ENCODE data around the gene DPYD. TPM values are rescaled to one million over a fixed set of nuclear protein-coding genes. Genes with fewer than 3 reads are reported as not detected.
"Not testable (repeated sequence)": the region's sequence is repeated elsewhere in the genome, so short reads cannot be mapped to it uniquely, and the experiment has no call there.

The DPYD gene
- total RNA-seq, 1 experiment from 2014 or later, result 12.8 TPM

GRCh38 chr1:97243973-97244560, 676.8 kb downstream of the DPYD start:
- ChIA-PET POLR2A (ENCODE audit: unreplicated experiment) (no interaction called here), CTCF (interaction anchor here (0.6 to 0.7 kb wide), 6 partner anchors 112 to 570 kb away, joined by 3 to 9 read pairs (median 3); no protein-coding TSS in a partner anchor)
- no peaks in the 10 kb centered on the region for H4K20me1 ChIP-seq (ENCODE audit: low read length)
- H3K27me3 ChIP-seq (ENCODE audit: low read length), result no peaks in the 10 kb centered on the region
- TF ChIP-seq EZH2phosphoT487 (IDR thresholded peaks at IDR 0.05; ENCODE audit: borderline replicate concordance, low read length), result no peak
- TF ChIP-seq CTCF (conservative IDR thresholded peaks at IDR 0.05; ENCODE audit: low read depth, low read length), result peak; percentile 79
- TF ChIP-seq EZH2 (IDR thresholded peaks at IDR 0.05; ENCODE audit: low read length, unreplicated experiment), result no peak
- no peak overlapping the region for H3K27ac ChIP-seq (ENCODE audit: low read length)
- intact Hi-C loops (cut with micrococcal nuclease), result loop anchor here (2.0 to 10.0 kb wide), 4 partner anchors 191 to 581 kb away; no protein-coding TSS in a partner anchor
- DNase-seq, result peak; percentile 49
- H3K9me2 ChIP-seq (replicated peaks; ENCODE audit: low read length), result no peaks in the 10 kb centered on the region
- no peaks in the 10 kb centered on the region for H3K4me1 ChIP-seq (ENCODE audit: insufficient read depth, low read length)
- no peak overlapping the region for H3K9ac ChIP-seq (ENCODE audit: low read length)
- H3K4me3 ChIP-seq (ENCODE audit: low read length), result no peak overlapping the region
- H3K9me3 ChIP-seq (ENCODE audit: low read length), result no peaks in the 10 kb centered on the region
- H3F3A ChIP-seq (ENCODE audit: low read length, unreplicated experiment), result no peaks in the 10 kb centered on the region
- no peak for ATAC-seq
- no peak overlapping the region for H3K4me2 ChIP-seq (ENCODE audit: low read length)
- no peaks in the 10 kb centered on the region for H3K79me2 ChIP-seq (ENCODE audit: low read length)
- no TSS peak for BruUV-seq (replicated peaks)
- H2AFZ ChIP-seq (ENCODE audit: low read length), result no peak overlapping the region
- no peaks in the 10 kb centered on the region for H3K36me3 ChIP-seq (ENCODE audit: low read depth, low read length)

DNA sequence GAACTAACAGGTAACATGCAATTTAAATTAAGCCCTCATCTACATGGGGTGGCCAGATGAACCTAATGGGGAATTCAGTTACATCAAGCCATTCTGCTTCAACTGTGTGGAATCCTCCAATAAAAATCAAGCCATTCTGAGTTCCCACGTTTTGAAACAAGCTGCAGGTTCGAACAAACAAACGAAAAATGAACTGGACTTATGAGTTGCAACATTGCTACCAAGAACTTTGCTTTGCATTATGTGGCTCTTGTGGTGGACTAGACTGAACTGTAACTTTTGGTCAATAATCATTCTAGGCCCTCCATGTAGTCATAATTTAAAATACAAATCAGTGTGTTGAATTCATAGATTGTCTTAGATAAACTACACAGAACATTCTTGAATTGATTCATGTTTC, 682.0 kb downstream of the DPYD start:
- POLR2A ChIA-PET (ENCODE audit: unreplicated experiment), result no interaction called here
- H3K9me2 ChIP-seq (replicated peaks; ENCODE audit: low read length), result no peaks in the 10 kb centered on the region
- no peak overlapping the region for H3K4me2 ChIP-seq (ENCODE audit: low read length)
- H3K36me3 ChIP-seq (ENCODE audit: low read depth, low read length), result no peaks in the 10 kb centered on the region
- TF ChIP-seq CTCF (conservative IDR thresholded peaks at IDR 0.05; ENCODE audit: low read depth, low read length), result no peak
- TF ChIP-seq EZH2 (IDR thresholded peaks at IDR 0.05; ENCODE audit: low read length, unreplicated experiment), result no peak
- TF ChIP-seq EZH2phosphoT487 (IDR thresholded peaks at IDR 0.05; ENCODE audit: borderline replicate concordance, low read length), result no peak
- H3K9ac ChIP-seq (ENCODE audit: low read length), result no peak overlapping the region
- intact Hi-C loops (cut with micrococcal nuclease), result no loop called here
- H3F3A ChIP-seq (ENCODE audit: low read length, unreplicated experiment), result no peaks in the 10 kb centered on the region
- no peak overlapping the region for H2AFZ ChIP-seq (ENCODE audit: low read length)
- H3K4me1 ChIP-seq (ENCODE audit: insufficient read depth, low read length), result no peaks in the 10 kb centered on the region
- no peaks in the 10 kb centered on the region for H4K20me1 ChIP-seq (ENCODE audit: low read length)
- DNase-seq (no peak), ATAC-seq (no peak)
- H3K27ac ChIP-seq (ENCODE audit: low read length), result no peak overlapping the region
- CTCF ChIA-PET, result no interaction called here
- no peaks in the 10 kb centered on the region for H3K79me2 ChIP-seq (ENCODE audit: low read length)
- H3K4me3 ChIP-seq (ENCODE audit: low read length), result no peak overlapping the region
- no TSS peak for BruUV-seq (replicated peaks)
- H3K27me3 ChIP-seq (ENCODE audit: low read length), result no peaks in the 10 kb centered on the region
- no peaks in the 10 kb centered on the region for H3K9me3 ChIP-seq (ENCODE audit: low read length)

DNA sequence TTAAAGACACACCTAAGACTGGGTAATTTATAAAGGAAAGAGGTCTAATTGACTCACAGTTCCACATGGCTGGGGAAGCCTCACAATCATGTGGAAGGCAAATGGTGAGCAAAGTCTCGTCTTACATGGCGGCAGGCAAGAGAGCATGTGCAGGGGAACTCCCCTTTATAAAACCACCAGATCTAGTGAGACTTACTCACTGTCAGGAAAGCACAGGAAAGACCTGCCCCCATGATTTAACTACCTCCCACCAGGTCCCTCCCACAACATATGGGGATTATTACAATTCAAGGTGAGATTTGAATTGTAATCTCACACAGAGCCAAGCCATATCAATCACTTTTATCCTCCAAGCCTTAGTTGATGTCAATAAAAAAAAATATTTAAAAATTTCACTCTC, 689.5 kb downstream of the DPYD start:
- H2AFZ ChIP-seq (ENCODE audit: low read length); H3K9me3 ChIP-seq (ENCODE audit: low read length); POLR2A ChIA-PET (ENCODE audit: unreplicated experiment); BruUV-seq (replicated peaks); H3K9me2 ChIP-seq (replicated peaks; ENCODE audit: low read length); H3K27ac ChIP-seq (ENCODE audit: low read length); H3K27me3 ChIP-seq (ENCODE audit: low read length); DNase-seq; H4K20me1 ChIP-seq (ENCODE audit: low read length); H3K9ac ChIP-seq (ENCODE audit: low read length); H3K79me2 ChIP-seq (ENCODE audit: low read length); ATAC-seq; intact Hi-C loops (cut with micrococcal nuclease); H3F3A ChIP-seq (ENCODE audit: low read length, unreplicated experiment); H3K4me2 ChIP-seq (ENCODE audit: low read length); H3K4me3 ChIP-seq (ENCODE audit: low read length); H3K4me1 ChIP-seq (ENCODE audit: insufficient read depth, low read length); CTCF ChIA-PET; H3K36me3 ChIP-seq (ENCODE audit: low read depth, low read length): not testable (repeated sequence)

Measured in PC-3 (cell line).